NCI-H1417 treated with DMSO at 0.1 percent for 48 hours (cell line): ENCODE results near the gene IL18.
"Not testable (repeated sequence)": the region's sequence is repeated elsewhere in the genome, so short reads cannot be mapped to it uniquely, and the experiment has no call there.

Experiments
- DNase-seq: peaks from one replicate; lab custom pipeline; 2025; lab: John Stamatoyannopoulos, UW

The IL18 gene

DNA sequence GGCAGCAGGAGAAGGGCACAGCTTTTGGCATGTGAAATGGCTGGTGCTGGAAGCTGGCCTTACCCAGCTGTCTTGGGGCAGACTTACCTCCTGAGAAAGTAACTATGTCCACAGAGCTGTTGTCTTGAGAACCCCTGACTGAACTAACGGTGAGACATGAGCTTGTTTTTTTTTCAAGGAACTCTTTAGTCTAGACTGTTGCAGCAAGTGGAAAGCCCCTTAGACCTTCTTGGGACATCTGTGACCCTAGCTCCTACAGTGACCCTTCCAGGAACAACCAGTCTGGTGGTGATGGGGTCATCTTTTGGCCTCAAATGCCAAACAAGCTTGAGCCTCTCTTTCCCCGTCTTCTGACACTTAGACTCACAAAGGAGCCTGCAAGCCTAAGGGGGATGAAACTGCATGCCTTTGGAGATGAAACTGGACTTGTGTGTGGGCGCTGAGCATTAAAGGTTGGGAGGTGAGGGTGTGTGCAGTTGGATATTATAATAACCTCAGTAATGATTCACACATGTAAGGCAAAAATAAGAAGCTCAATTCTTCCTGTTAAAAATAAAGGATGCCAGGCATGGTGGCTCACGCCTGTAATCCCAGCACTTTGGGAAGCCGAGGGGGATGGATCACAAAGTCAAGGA lies 41.8 kb downstream of the IL18 start:
- no peak for DNase-seq

DNA sequence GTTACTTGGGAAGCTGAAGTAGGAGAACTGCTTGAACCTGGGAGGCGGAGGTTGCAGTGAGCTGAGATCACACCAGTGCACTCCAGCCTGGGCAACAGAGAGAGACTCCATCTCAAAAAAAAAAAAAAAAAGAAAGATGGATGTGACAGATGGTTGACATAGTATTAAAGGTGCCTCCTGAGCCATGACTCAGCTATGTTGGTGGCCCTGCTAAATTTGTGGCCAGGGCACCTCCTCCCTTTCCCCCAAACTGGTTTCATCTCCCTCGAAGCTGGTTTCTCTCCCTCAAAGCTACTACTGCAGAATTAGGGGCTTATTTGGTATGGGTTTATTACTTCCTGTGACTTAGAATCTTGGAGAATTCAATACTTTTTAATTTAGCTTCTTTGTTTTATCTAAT lies 45.7 kb downstream of the IL18 start:
- DNase-seq, result no peak

DNA sequence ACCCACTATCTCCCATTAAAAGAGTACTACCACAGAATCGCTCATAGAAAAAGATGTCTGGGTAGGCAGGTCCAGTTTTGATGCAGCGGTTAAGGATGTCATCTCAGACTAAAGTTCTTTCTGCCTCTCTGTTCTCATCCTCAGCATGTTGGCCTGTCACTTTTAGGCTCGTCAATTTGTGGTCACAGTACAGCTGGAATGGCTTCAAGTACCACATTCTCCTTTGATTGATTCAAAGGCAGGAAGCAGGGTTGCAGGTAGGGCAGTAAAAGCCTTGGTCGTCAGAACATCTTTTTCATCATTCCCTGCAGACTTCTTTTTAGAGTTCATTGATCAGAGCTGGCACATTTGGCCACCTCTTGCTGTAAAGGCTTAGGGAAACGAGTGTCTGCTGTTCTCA lies 48.5 kb downstream of the IL18 start:
- no peak for DNase-seq

DNA sequence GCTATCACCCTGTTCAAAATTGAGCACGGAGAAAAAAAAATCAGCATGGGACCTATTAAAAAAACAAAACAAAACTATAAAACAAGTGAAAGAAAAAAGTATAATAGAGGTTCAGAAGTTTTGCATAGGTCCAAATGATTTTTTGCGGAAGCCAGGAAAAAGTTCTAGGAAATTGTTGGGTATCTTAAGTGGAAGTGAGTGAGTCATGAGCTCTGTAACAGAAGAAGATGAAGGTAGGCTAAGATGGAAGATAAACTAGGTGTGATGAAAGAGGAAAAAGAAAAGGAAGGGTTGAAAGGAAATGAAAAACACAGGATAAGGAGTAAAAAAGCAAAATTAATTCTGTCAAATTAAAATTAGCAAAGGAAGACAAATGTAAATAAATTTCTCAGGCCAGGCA lies 49.4 kb downstream of the IL18 start:
- no peak for DNase-seq

DNA sequence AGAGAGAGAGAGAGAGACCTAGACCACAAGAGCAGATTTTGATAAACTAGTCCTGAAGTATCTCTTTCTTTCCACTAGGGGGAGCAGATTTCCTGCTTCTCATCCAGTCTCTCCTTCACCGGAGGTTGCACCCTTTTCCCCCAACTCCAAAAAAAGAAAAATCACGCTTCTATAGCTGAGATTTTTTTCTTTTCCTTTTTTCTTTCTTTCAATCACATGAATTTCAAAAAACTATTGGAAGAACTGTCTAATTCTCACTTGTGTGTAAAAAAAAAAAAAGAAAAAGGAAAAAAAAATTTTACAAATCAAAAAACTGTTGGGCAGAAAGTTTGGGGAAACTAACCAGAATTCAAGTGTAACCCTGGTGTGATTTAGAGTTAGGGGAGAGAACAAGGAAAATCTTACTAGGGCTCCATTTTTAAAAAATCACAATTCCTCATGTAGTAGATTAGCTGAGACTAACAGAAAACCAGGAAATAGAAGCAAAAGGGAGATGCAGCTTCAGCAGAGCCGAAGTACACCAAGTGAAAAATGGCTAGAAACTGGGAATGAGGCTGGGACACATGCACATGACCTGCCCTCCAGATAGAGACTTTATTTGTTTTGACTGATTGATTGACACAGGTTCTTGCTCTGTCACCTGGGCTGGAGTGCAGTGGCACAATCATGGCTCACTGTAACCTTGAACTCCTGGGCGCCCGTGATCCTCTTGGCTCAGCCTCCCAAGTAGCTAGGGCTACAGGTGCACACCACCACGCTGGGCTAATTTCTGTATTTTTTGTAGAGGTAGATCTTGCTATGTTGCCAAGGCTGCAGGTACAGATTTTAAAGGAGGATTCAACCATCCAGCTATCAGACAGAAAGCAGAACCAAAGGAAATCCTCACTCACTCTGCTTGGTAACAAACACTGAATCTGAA lies 50.1 kb downstream of the IL18 start:
- DNase-seq, result peak; percentile 66

DNA sequence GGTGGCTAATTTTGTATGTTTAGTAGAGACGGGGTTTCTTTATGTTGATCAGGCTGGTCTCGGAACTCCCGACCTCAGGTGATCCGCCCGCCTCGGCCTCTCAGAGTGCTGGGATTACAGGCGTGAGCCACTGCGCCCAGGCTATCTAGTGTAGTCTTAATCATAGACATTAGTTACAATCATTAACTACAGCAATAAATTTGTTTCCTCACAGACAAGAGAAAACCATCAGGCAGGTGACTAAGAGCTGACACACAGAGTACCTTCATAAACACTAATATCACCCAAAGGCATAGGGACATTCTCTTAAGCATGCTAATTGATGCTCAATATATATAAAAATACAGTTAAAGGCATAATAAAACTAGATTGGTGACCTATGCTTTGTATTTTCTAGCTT lies 57.8 kb downstream of the IL18 start:
- DNase-seq, result no peak

DNA sequence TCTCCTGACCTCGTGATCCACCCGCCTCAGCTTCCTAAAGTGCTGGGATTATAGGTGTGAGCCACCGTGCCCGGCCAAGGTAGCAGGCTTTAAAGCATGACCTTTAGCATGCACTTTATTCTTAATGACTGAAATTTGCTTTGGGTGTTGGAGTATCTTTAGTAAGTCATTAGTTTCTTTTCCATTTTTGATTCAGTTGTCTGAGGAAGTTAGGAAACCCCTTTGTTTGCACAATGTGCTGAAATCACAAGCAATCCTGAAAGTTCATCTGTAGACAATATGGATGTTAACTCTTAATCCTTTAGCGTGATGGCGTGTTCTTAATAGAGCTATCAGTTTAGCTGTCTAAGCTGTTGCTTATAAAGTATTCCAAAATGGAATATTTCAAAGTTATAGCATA lies 60.4 kb downstream of the IL18 start:
- DNase-seq, result no peak

DNA sequence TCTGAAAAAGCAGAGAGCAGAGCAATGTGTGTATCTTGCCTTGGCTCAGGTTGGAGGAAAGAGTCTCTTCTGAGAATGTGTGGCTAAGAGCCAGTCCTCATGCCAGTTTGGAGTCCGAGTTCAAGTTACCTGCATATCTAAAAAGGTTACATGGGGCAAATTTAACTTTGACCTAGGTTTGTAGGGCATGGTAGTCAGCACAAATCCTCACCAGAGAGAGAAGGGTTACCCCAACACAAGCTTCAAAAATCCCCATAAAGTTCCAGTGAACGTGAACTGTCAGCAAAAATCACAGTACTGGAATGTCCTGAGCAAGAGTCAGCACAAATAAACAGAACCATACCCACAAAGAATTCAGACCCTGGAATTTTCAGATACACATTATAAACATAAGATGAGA lies 63.4 kb downstream of the IL18 start:
- no peak for DNase-seq

DNA sequence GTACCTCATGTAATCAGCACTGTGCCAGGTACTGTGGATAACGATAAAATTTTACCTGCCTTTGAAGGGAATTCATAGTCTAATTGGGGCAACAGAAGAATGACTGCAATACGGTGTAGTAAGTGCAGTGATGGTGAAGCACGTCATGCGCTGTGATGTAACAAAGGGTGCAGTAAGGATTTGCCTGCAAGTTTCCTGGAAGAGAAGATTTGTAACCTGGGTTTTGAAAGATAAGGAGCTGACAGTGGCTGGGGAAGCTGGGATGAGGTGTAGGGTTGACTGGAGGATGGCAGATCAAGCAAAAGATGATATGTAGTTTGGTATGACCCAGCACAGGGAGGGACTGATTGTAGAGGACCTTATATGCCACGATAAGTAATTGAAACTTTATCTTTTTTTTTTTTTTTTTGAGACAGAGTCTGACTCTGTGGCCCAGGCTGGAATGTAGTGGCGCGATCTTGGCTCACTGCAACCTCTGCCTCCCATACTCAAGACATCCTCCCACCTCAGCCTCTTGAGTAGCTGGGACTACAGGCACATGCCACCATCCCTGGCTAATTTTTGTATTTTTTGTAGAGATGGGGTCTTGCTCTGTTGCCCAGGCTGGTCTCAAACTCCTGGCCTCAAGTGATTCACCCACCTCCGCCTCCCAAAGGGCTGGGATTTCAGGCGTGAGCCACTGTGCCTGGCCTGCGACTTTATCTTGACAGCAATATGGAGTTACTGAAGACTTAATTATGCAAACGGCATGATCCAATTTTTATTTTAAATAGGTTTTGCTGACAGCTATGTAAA lies 66.0 kb downstream of the IL18 start:
- no peak for DNase-seq

DNA sequence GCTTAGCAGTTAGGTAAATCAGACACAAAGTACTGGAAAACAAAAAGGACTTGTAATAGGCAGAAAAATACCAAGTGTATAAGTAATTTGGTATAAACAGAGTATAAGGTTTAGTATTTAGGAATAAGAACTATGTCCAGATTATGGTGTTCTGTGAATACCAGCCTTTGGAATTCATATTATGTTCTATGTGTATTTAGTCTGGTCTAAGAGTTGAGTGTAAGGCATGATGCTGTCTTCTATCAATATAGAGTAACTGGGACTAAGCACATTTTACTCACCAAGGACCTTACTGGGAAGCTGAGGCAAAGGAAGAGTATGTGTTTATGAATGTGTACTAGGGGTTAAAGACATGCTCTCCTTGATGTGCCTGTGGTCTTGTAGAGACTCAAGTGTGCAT lies 67.7 kb downstream of the IL18 start:
- no peak for DNase-seq

DNA sequence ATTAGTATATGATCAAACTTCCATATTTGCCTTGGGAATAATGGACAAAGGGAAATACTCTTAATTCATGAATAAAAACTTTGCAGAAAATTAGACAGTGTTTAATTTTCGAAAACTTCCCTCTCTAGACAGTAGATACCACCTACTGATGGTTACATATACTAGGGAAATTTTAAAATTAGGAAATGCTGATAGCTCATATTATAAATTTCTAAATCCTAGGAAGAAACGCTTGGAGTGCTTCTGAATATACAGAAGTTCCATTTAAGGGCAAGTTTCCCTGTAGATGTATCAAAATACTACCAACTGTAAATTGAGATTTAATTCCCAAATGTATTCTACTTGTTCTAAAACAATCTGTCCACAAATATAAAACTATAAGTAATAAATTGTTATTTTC lies 68.6 kb downstream of the IL18 start:
- not testable (repeated sequence) for DNase-seq
